ENCODE results near the gene SCML2.

- no peak for TF ChIP-seq CTCF (IDR thresholded peaks at IDR 0.05; ENCODE audit: control extremely low read depth in 1 of 3, insufficient read depth in 1 of 3, low read depth in 1 of 3, low read length in 3 of 3)
- TF ChIP-seq EZH2 (IDR thresholded peaks at IDR 0.05; ENCODE audit: low read depth, low read length, severe bottlenecking), result no peak
- no peak for TF ChIP-seq SP1 (IDR thresholded peaks at IDR 0.05; ENCODE audit: low read depth, low read length)
- TF ChIP-seq ATF3 (IDR thresholded peaks at IDR 0.05; ENCODE audit: insufficient read depth, low read depth, low read length), result no peak
These were observed 82.3 kb downstream of the SCML2 start for GRCh38 chrX:18272222-18272621.
